Myocyte (in vitro differentiated cells): Measurements from ENCODE around the gene DPPA4. TPM values are rescaled to one million over a fixed set of nuclear protein-coding genes. Genes with fewer than 3 reads are reported as not detected.
"Not testable (repeated sequence)": the region's sequence is repeated elsewhere in the genome, so short reads cannot be mapped to it uniquely, and the experiment has no call there.

Source experiments
- DNase-seq: peaks from one replicate; pipeline ENCODE4 v3.0.0-alpha.2; 2012; ENCODE audit warnings: low read depth
- polyA plus RNA-seq: library from polyadenylated mRNA; unstranded; fragments of >200 nt; gene quantifications from one replicate; pipeline ENCODE4 v1.2.1, GENCODE V29; 2012; ENCODE audit warnings: missing spikeins
- total RNA-seq: library from RNA; depleted of rRNA; stranded (reverse); fragments of >200 nt; gene quantifications from 2 replicates; pipeline ENCODE4 v1.2.3, GENCODE V29; 2014

The DPPA4 gene, protein sequence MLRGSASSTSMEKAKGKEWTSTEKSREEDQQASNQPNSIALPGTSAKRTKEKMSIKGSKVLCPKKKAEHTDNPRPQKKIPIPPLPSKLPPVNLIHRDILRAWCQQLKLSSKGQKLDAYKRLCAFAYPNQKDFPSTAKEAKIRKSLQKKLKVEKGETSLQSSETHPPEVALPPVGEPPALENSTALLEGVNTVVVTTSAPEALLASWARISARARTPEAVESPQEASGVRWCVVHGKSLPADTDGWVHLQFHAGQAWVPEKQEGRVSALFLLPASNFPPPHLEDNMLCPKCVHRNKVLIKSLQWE
- total RNA-seq, result 0.21 TPM in 1 of 2 replicates, not detected in the other
- polyA plus RNA-seq, result not detected

- no peak for DNase-seq
Observed at GRCh38 chr3:109337393-109337792, at the start of gene DPPA4. DPPA4 (minus strand) TSS chr3:109337546; CDS start chr3:109337517, 29 bp downstream.

DNA sequence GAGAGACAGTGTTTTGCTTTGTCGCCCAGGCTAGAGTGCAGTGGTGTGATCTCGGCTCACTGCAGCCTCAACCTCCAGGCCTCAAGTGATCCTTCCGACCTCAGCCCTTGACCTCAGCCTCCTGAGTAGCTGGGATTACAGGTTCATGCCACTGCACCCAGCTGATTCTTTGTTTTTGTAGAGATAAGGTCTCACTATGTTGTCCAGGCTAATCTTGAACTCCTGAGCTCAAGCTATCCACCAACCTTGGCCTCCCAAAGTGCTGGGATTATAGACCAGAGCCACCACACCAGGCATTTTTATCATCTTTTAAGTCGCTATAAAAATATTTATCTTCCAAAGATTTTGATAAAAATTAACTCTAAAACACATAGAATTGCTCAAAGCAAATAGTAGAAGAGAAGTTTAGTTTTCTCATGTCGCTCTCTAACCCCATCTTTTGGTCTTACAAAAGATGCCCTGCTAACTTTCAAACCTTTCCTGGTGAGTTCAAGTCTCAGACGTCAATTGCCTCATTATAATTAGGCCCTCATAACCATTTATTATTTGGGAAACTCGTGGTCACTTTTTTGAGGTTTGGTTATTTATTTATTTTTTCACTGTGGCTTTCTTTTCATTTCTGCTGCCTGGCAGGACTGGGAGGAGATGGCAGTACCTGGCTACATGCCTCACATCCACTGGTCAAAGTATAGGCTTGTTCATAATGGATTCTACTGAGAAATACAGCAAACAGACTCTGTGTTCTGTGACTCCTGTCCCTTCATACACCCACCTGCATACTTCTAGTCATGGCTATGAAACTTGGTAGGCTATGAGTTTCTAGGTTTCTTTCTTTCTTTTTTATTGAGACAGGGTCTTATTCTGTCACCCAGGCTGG is 48.3 kb upstream of the DPPA4 start:
- no peak for DNase-seq

DNA sequence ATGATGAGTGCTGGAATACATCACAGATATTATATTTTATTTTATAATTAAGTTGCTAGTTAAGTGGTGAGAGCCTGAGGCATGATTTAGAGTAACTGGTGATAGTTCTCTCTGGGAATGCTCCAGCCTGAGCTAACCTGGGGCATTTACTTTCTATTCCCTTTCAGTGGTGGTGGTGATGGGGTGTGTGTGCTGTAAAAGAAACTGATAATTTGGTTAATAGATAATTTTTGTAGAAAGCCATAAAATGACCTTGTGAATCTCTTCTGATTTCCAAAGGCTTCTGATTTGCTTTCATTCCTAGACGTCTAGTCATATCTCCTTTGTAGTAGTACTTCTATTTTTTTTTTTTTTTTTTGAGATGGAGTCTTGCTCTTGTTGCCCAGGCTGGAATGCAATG is 46.8 kb upstream of the DPPA4 start:
- DNase-seq, result no peak

GRCh38 chr3:109382588-109382987 is 45.2 kb upstream of the DPPA4 start:
- DNase-seq, result no peak

- no peak for DNase-seq
Observed at GRCh38 chr3:109375975-109376374, 38.6 kb upstream of the DPPA4 start.

DNA sequence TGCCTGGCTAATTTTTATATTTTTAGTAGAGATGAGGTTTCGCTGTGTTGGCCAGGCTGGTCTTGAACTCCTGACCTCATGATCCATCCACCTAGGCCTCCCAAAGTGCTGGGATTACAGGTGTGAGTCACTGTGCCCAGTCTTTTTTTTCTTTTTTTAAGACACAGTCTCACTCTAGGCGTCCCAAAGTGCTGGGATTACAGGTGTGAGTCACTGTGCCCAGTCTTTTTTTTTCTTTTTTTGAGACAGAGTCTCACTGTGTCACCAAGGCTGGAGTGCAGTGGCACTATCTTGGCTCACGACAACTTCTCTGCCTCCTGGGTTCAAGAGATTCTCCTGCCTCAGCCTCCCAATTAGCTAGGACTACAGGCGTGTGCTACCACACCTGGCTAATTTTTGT is 37.1 kb upstream of the DPPA4 start:
- not testable (repeated sequence) for DNase-seq

DNA sequence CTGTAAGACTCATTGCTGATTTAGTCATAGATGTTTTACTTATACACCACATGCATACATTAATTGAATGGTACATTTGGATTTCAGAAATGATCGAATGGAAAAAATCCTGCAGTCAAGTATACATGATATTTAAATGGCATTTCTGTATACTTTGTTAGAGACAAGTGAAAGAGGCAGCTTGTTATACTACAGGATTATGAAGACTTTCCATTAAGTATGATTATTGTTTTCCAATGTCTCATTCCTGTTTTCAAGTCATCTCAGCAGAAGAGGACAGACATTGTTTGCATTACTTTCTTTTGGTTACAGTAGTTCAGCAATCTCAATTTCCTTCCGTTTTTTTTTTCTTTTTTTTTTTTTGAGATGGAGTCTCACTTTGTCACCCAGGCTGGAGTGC is 36.6 kb upstream of the DPPA4 start:
- no peak for DNase-seq

DNA sequence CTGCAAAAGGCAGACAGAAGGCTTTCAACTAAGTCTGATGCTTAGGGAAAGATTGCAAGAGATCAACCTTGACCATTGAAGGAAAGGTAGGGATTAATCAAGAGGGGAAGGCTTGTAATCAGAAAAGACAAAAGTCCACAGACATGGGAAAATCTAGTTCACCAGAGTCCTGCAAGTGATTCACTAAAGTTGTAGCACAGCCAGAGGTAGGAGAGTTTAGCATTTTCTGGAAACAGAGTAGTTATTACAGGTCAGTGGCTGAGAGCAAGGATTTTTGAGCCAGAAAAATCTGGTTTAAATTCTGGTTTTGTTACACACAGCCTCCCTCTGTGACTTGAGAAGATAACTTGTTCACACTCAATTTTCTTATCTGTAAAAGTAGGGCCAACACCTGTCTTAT is 35.3 kb upstream of the DPPA4 start:
- DNase-seq, result no peak

- no peak for DNase-seq
Observed at GRCh38 chr3:109369510-109369909, 32.2 kb upstream of the DPPA4 start.

DNA sequence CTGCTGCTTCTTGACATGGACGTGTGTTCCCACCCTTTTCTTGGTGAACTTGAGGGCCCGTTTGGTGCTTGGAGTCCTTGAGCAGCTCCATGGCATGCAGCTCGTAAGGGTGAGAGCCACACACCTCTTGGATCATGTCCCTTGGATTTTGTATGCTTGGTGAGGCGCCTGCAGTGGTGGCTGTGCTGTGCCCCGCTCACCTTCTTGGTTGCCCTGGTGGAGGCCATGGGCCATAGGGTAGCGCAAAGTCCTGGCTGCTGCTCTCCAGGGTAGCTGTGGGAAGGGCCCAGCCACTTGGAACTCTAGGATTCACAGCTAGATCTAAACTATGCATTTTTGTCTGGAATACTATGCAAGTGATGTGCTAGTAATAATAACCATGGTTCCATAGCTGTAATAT is 26.7 kb upstream of the DPPA4 start:
- DNase-seq, result no peak

GRCh38 chr3:109363634-109364033 is 26.3 kb upstream of the DPPA4 start:
- no peak for DNase-seq

DNA sequence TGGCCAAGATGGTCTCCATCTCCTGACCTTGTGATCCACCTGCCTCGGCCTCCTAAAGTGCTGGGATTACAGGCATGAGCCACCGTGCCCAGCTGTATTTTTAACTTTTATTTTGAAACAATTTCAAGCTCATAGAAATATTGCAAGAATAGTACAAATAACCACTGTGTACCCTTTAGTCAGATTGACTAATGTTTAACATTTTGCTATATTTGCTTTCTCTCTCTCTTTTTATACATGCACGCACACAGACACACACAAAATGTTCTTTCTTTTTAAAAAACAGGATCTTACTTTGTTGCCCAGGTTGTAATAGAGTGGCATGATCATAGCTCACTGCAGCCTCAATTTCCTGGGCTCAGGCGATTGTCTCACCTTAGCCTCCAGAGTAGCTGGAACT is 25.5 kb upstream of the DPPA4 start:
- no peak for DNase-seq

DNA sequence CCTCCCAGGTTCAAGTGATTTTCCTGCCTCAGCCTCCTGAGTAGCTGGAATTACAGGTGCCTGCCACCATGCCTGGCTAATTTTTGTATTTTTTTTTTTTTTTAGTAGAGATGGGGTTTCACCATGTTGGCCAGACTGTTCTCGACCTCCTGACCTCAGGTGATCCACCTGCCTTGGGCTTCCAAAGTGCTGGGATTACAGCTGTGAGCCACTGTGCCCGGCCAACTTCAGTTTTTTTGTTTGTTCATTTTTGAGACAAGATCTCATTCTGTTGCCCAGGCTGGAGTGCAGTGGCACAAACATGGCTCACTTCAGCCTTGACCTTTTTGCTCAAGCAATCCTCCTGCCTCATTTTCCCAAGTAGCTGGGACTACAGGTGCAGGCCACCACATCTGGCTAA is 21.5 kb upstream of the DPPA4 start:
- DNase-seq, result not testable (repeated sequence)

- DNase-seq, result no peak
Observed at GRCh38 chr3:109356442-109357155, 19.3 kb upstream of the DPPA4 start.

GRCh38 chr3:109355625-109356441 is 18.5 kb upstream of the DPPA4 start:
- DNase-seq, result no peak

- DNase-seq, result no peak
Observed at GRCh38 chr3:109353057-109353456, 15.7 kb upstream of the DPPA4 start.

DNA sequence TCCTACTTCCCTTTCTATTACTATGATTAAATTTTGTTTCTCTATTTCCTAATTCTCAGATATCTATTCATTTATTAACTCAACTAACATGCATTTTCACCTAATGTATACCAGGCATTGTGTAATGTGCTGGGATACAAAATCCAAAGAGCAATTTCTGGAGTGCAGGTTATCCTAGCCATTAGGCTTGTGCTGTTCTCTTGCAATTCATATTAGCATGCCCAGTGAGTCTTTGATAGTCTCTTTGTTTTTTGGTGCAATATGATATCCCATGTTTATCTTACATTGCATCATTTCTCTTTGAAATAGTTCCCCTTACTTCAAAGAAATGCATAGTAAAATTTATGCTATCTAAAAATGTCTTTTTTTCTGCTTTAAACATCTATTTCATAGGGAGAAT is 13.9 kb upstream of the DPPA4 start:
- DNase-seq, result no peak

DNA sequence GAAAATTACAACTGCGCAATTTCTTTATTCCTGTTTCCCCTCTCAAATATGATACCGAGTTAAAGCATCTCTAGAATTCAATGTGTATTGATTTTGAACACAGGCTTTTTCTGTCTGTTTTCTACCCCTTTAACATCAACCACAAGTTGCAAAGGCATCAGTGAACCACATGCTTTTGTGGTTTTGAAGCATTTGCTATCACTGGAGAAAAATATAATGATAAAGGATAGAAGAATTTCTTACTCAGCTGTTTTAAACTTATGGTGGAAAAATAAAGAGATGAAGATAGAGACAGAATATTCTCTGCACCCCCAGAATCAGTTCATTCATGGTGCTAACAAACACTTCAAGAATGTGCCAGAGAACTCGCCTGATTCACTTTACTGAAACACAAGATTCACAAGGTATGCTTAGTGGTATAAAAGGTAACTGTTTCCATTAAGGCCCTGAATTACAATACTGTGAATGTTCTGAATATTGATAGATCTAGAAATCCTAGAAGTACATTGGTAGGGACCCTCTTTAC is 9.5 kb upstream of the DPPA4 start:
- no peak for DNase-seq

GRCh38 chr3:109346099-109346498 is 8.8 kb upstream of the DPPA4 start:
- DNase-seq, result no peak

GRCh38 chr3:109339714-109340648 is 2.6 kb upstream of the DPPA4 start:
- no peak for DNase-seq
